Measurements from ENCODE around the gene NSFL1C.

The NSFL1C gene

GRCh38 chr20:1465470-1466210 is 1.0 kb downstream of the NSFL1C start:
- CTCF ChIA-PET = interaction anchor here (0.7 to 4.2 kb wide), 3 partner anchors 35 to 396 kb away, joined by 4 to 46 read pairs (median 7); no protein-coding TSS in a partner anchor
- POLR2A ChIA-PET (ENCODE audit: low non-redundant PET) = interaction anchor here (0.6 kb wide), 1 partner anchor 32 kb away, joined by 5 read pairs; no protein-coding TSS in a partner anchor
- peak overlapping the region; percentile 82 for H3K27ac ChIP-seq
- no peak for TF ChIP-seq CTCF (conservative IDR thresholded peaks at IDR 0.05; ENCODE audit: low read depth)
- peak; percentile 30 for DNase-seq (ENCODE audit: low spot score)

GRCh38 chr20:1463971-1464570 is 2.6 kb downstream of the NSFL1C start:
- ChIA-PET POLR2A (ENCODE audit: low non-redundant PET) (no interaction called here), CTCF (no interaction called here)
- H3K27ac ChIP-seq = no peak overlapping the region
- no peak for DNase-seq (ENCODE audit: low spot score)
- no peak for TF ChIP-seq CTCF (conservative IDR thresholded peaks at IDR 0.05; ENCODE audit: low read depth)

- ChIA-PET POLR2A (ENCODE audit: low non-redundant PET) (no interaction called here), CTCF (no interaction called here)
- H3K27ac ChIP-seq = no peak overlapping the region
- DNase-seq (ENCODE audit: low spot score) = no peak
- no peak for TF ChIP-seq CTCF (conservative IDR thresholded peaks at IDR 0.05; ENCODE audit: low read depth)
These were observed 3.8 kb downstream of the NSFL1C start for GRCh38 chr20:1462834-1463233.

- TF ChIP-seq CTCF (conservative IDR thresholded peaks at IDR 0.05; ENCODE audit: low read depth) = no peak
- H3K27ac ChIP-seq = no peak overlapping the region
- CTCF ChIA-PET = interaction anchor here (0.7 kb wide), 1 partner anchor 1034 kb away, joined by 3 read pairs; no protein-coding TSS in a partner anchor
- no peak for DNase-seq (ENCODE audit: low spot score)
- POLR2A ChIA-PET (ENCODE audit: low non-redundant PET) = no interaction called here
These were observed 4.6 kb downstream of the NSFL1C start for GRCh38 chr20:1462001-1462400.

- no peak overlapping the region for H3K27ac ChIP-seq
- ChIA-PET POLR2A (ENCODE audit: low non-redundant PET) (no interaction called here), CTCF (interaction anchor here (0.6 to 0.7 kb wide), 2 partner anchors 285 to 1750 kb away, joined by 5 read pairs; no protein-coding TSS in a partner anchor)
- TF ChIP-seq CTCF (conservative IDR thresholded peaks at IDR 0.05; ENCODE audit: low read depth) = no peak
- DNase-seq (ENCODE audit: low spot score) = no peak
These were observed 6.4 kb downstream of the NSFL1C start for GRCh38 chr20:1460275-1460674.

GRCh38 chr20:1457992-1458391 is 8.7 kb downstream of the NSFL1C start:
- POLR2A ChIA-PET (ENCODE audit: low non-redundant PET) = no interaction called here
- DNase-seq (ENCODE audit: low spot score) = no peak
- no peak overlapping the region for H3K27ac ChIP-seq
- TF ChIP-seq CTCF (conservative IDR thresholded peaks at IDR 0.05; ENCODE audit: low read depth) = no peak
- CTCF ChIA-PET = no interaction called here
